HCT116 (cell line): ENCODE data around the gene AGPAT2.

Experiments used
- CEBPB ChIP-seq: IDR thresholded peaks from 2 replicates; pipeline ENCODE4 v1.6.1; 2012; ENCODE audit warnings: low read depth
- EZH2 ChIP-seq: fragments of 200-600 bp; sonication (generic); IDR thresholded peaks from 2 replicates; pipeline ENCODE4 v1.6.1; 2017; ENCODE audit warnings: antibody characterized with exemption, mixed run types
- EZH2phosphoT487 ChIP-seq: fragments of 200-600 bp; IDR thresholded peaks from 2 replicates; pipeline ENCODE4 v1.6.1; 2018; ENCODE audit warnings: antibody characterized with exemption, borderline replicate concordance
- FOSL1 ChIP-seq: IDR thresholded peaks from 2 replicates; pipeline ENCODE4 v1.6.1; 2012; ENCODE audit warnings: low read depth
- POLR2A ChIP-seq: IDR thresholded peaks from 2 replicates; pipeline ENCODE4 v1.7.0; 2011; ENCODE audit warnings: borderline replicate concordance; ENCODE audit not compliant: insufficient read depth, insufficient read length; ENCODE audit errors: extremely low read depth
- POLR2AphosphoS5 ChIP-seq: IDR thresholded peaks from 2 replicates; pipeline ENCODE4 v1.6.1; 2011; ENCODE audit warnings: mild to moderate bottlenecking, low read depth, low read length, moderate library complexity
- RAD21 ChIP-seq: IDR thresholded peaks from 2 replicates; pipeline ENCODE4 v1.6.1; 2012; ENCODE audit warnings: low read depth, mild to moderate bottlenecking
- TCF7L2 ChIP-seq: IDR thresholded peaks from 2 replicates; pipeline ENCODE4 v1.7.0; 2011; ENCODE audit warnings: borderline replicate concordance, inconsistent platforms; ENCODE audit not compliant: insufficient read depth, insufficient read length; ENCODE audit errors: extremely low read depth
- ZBTB33 ChIP-seq: IDR thresholded peaks from 2 replicates; pipeline ENCODE4 v1.6.1; 2011; ENCODE audit warnings: mild to moderate bottlenecking, low read length, moderate library complexity; ENCODE audit not compliant: insufficient replicate concordance; ENCODE audit errors: extremely low read depth
- ZNF274 ChIP-seq: fragments of 200-500 bp; sonication (Bioruptor generic); IDR thresholded peaks from 2 replicates; pipeline ENCODE4 v1.6.1; 2014; ENCODE audit warnings: mild to moderate bottlenecking, low read depth, low read length, inconsistent platforms
- TF ChIP-seq, protein P1 (sequence below), 3 experiments: fragments of 200-600 bp in 1 of 3; sonication (generic) in 1 of 3; IDR thresholded peaks in 2 of 3; conservative IDR thresholded peaks in 1 of 3; 2 replicates each; pipeline ENCODE4 v1.5.1; 2012 to 2017; ENCODE audit warnings: low read depth in 2 of 3, low read length in 2 of 3, antibody characterized with exemption in 1 of 3, borderline replicate concordance in 1 of 3, control low read depth in 1 of 3, mild to moderate bottlenecking in 1 of 3, mixed read lengths in 1 of 3, mixed run types in 1 of 3, moderate library complexity in 1 of 3; ENCODE audit not compliant: insufficient read depth in 1 of 3
- TF ChIP-seq, protein P2 (sequence below): IDR thresholded peaks from 2 replicates; pipeline ENCODE4 v1.6.1; 2012; ENCODE audit warnings: low read depth
- TF ChIP-seq, protein P3 (sequence below): IDR thresholded peaks from 2 replicates; pipeline ENCODE4 v1.6.1; 2012

DNA sequence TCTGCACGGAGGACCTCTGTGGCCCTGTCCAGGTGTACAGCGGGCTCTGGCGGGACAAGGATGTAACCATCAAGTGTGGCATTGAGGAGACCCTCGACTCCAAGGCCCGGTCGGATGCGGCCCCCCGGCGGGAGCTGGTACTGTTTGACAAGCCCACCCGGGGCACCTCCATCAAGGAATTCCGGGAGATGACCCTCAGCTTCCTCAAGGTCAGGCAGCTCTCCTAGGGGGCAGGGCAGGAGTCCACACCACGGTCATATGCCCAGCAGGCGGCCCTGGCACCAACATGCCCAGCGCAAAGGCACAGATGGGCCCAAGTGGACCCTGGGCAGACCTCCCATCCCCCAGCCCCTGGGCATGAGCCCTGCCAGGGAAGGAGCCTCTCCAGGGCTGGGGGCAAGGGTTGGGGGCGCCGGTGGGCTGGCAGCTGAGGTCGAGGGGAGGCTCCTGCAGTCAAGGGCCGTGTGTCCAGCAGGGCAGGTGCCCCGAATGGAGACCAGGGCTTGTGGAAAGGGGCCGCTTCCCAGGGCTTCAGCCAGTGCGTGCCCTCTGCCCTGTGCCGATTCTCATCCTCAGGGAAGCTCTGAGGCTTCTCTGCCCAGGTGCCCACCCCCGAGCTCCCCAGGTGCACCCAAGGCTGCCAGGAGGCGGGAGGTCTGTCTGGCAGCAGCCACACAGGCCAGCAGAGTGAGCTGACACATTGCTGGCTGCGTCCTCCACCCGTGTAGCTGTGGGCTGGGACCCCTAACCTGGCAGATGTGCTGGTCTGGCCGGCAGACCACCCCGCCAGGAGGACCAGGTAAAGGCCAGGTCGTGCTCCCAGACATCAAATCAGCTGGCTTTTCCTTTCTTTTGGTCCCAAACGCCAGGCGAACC, 35.1 kb upstream of the AGPAT2 start:
- TF ChIP-seq CEBPB, result no peak
- no peak for TF ChIP-seq EZH2
- peak; percentile 42; the same call in 1 of the 2 replicates for TF ChIP-seq POLR2AphosphoS5
- TF ChIP-seq, protein P1, sequence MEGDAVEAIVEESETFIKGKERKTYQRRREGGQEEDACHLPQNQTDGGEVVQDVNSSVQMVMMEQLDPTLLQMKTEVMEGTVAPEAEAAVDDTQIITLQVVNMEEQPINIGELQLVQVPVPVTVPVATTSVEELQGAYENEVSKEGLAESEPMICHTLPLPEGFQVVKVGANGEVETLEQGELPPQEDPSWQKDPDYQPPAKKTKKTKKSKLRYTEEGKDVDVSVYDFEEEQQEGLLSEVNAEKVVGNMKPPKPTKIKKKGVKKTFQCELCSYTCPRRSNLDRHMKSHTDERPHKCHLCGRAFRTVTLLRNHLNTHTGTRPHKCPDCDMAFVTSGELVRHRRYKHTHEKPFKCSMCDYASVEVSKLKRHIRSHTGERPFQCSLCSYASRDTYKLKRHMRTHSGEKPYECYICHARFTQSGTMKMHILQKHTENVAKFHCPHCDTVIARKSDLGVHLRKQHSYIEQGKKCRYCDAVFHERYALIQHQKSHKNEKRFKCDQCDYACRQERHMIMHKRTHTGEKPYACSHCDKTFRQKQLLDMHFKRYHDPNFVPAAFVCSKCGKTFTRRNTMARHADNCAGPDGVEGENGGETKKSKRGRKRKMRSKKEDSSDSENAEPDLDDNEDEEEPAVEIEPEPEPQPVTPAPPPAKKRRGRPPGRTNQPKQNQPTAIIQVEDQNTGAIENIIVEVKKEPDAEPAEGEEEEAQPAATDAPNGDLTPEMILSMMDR (IDR thresholded peaks at IDR 0.05 in 2 of 3, conservative IDR thresholded peaks at IDR 0.05 in 1 of 3; ENCODE audit: borderline replicate concordance in 1 of 3, insufficient read depth in 1 of 3, low read depth in 2 of 3, low read length in 2 of 3), result no peak
- no peak for TF ChIP-seq RAD21
- TF ChIP-seq, protein P2, sequence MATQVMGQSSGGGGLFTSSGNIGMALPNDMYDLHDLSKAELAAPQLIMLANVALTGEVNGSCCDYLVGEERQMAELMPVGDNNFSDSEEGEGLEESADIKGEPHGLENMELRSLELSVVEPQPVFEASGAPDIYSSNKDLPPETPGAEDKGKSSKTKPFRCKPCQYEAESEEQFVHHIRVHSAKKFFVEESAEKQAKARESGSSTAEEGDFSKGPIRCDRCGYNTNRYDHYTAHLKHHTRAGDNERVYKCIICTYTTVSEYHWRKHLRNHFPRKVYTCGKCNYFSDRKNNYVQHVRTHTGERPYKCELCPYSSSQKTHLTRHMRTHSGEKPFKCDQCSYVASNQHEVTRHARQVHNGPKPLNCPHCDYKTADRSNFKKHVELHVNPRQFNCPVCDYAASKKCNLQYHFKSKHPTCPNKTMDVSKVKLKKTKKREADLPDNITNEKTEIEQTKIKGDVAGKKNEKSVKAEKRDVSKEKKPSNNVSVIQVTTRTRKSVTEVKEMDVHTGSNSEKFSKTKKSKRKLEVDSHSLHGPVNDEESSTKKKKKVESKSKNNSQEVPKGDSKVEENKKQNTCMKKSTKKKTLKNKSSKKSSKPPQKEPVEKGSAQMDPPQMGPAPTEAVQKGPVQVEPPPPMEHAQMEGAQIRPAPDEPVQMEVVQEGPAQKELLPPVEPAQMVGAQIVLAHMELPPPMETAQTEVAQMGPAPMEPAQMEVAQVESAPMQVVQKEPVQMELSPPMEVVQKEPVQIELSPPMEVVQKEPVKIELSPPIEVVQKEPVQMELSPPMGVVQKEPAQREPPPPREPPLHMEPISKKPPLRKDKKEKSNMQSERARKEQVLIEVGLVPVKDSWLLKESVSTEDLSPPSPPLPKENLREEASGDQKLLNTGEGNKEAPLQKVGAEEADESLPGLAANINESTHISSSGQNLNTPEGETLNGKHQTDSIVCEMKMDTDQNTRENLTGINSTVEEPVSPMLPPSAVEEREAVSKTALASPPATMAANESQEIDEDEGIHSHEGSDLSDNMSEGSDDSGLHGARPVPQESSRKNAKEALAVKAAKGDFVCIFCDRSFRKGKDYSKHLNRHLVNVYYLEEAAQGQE, result no peak
- TF ChIP-seq POLR2A, result no peak
- TF ChIP-seq ZNF274, result no peak
- TF ChIP-seq FOSL1, result no peak
- TF ChIP-seq, protein P3, sequence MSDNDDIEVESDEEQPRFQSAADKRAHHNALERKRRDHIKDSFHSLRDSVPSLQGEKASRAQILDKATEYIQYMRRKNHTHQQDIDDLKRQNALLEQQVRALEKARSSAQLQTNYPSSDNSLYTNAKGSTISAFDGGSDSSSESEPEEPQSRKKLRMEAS, result no peak
- no peak for TF ChIP-seq ZBTB33
- no peak for TF ChIP-seq EZH2phosphoT487
- TF ChIP-seq TCF7L2, result no peak
